GM21576 (cell line): ENCODE measurements around the gene KRTAP13-2.

Source experiments
- ATAC-seq: cut with Tn5 transposase; IDR thresholded peaks from one replicate; pipeline ENCODE4 v1.9.1; 2021; ENCODE audit warnings: mild to moderate bottlenecking, moderate library complexity; ENCODE audit not compliant: unreplicated experiment

Gene KRTAP13-2

GRCh38 chr21:30326390-30326789 is 45.7 kb downstream of the KRTAP13-2 start:
- ATAC-seq = no peak
